ENCODE data around the gene C11orf91.

GRCh38 chr11:33670250-33671011, 30.2 kb downstream of the C11orf91 start:
- TF ChIP-seq HDAC6 (IDR thresholded peaks at IDR 0.05; ENCODE audit: low read depth, low read length) (no peak), CTCF (IDR thresholded peaks at IDR 0.05; ENCODE audit: control extremely low read depth in 1 of 3, insufficient read depth in 1 of 3, low read depth in 1 of 3, low read length in 3 of 3) (no peak), BRCA1 (IDR thresholded peaks at IDR 0.05; ENCODE audit: low read depth, low read length) (no peak), CREB1 (IDR thresholded peaks at IDR 0.05) (no peak), CHD2 (IDR thresholded peaks at IDR 0.05; ENCODE audit: low read length) (no peak), SAP30 (IDR thresholded peaks at IDR 0.05; ENCODE audit: insufficient read depth, insufficient replicate concordance, low read length) (no peak), RXRA (IDR thresholded peaks at IDR 0.05; ENCODE audit: insufficient read depth, low read depth, low read length) (no peak), HDAC2 (IDR thresholded peaks at IDR 0.05; ENCODE audit: borderline replicate concordance in 1 of 2, low read depth in 2 of 2, low read length in 2 of 2) (no peak), POLR2A (IDR thresholded peaks at IDR 0.05; ENCODE audit: control extremely low read depth in 1 of 2, low read depth in 2 of 2, low read length in 2 of 2) (no peak), EZH2 (IDR thresholded peaks at IDR 0.05; ENCODE audit: low read depth, low read length, severe bottlenecking) (no peak), MAFK (IDR thresholded peaks at IDR 0.05; ENCODE audit: low read depth, low read length) (no peak), BACH1 (IDR thresholded peaks at IDR 0.05; ENCODE audit: low read length) (no peak), KDM1A (IDR thresholded peaks at IDR 0.05; ENCODE audit: borderline replicate concordance, low read length) (no peak), POLR2AphosphoS5 (IDR thresholded peaks at IDR 0.05; ENCODE audit: low read depth, low read length) (no peak)

Measured in H1 (cell line).